GM18508 (cell line): Measurements from ENCODE around the gene ANGEL2.

Source experiments
- ATAC-seq: cut with Tn5 transposase; IDR thresholded peaks from one replicate; pipeline ENCODE4 v1.9.1; 2021; ENCODE audit warnings: moderate number of reproducible peaks; ENCODE audit not compliant: insufficient read depth, unreplicated experiment

ANGEL2 gene

DNA sequence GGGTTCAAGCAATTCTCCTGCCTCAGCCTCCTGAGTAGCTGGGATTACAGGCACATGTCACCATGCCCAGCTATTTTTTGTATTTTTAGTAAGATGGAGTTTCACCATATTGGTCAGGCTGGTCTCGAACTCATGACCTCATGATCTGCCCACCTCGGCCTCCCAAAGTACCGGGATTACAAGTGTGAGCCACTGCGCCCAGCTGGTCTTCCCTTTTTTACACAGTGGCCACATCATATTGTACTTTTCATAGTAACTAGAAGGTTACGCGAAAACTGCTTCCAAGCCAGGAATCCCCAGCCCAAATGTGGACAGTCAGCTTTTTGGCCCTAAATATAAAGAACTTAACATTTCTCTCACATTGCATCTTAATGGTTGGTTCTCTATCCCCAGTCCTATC, 61.2 kb downstream of the ANGEL2 start:
- no peak for ATAC-seq

DNA sequence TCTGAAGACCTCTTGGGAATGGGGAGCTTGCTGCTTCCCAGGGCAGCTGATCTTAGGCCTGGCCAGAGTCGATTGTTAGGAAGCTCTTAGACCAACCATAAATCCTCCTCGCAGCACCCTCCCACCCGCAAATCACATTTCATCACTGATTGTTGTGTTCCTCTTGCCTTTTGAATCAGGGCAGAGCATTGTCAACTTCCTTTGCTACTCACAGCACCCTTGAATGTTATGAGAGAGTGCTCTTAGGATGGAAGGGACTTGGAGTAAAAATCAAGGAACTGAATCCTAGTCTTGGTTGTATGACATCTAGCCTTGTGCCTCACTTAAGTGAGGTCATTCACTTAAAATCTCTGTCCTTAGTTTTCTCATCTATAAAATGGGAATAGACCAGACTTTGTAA, 62.3 kb downstream of the ANGEL2 start:
- ATAC-seq: no peak

GRCh38 chr1:212952641-212952976, 63.1 kb downstream of the ANGEL2 start:
- ATAC-seq: no peak

DNA sequence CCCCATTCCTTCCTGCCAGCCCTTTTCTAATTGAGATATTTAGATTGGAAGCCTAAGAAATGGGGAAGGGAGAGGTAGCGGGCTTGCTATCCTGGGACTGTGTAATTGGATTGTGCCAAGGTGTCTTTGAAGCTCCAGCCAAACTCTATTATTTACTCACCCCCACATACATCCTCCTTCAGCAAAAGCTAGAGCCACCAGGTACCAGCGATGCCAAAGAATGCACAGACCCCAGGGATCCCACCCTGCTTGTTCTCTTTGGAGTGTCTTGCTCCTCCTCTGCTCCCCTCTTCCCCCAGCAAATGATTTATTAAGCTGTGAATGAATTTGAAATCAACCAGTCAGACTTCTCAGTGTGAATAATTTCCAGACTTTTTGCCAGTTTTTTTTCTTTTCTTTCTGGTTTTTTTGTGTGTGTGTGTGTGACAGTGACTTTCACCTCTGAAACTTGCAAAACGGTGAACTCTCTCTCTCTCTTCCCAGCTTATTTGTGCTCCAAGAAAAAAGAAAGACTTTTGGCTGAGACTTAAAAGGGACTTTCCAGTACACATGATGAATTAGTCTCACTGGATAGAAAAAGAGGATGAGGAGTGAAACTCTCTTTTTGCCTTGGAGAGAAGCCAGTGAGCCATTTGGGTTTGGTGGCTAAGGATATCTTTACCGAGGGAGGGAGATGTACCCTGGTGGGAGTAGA, 63.6 kb downstream of the ANGEL2 start:
- no peak for ATAC-seq

DNA sequence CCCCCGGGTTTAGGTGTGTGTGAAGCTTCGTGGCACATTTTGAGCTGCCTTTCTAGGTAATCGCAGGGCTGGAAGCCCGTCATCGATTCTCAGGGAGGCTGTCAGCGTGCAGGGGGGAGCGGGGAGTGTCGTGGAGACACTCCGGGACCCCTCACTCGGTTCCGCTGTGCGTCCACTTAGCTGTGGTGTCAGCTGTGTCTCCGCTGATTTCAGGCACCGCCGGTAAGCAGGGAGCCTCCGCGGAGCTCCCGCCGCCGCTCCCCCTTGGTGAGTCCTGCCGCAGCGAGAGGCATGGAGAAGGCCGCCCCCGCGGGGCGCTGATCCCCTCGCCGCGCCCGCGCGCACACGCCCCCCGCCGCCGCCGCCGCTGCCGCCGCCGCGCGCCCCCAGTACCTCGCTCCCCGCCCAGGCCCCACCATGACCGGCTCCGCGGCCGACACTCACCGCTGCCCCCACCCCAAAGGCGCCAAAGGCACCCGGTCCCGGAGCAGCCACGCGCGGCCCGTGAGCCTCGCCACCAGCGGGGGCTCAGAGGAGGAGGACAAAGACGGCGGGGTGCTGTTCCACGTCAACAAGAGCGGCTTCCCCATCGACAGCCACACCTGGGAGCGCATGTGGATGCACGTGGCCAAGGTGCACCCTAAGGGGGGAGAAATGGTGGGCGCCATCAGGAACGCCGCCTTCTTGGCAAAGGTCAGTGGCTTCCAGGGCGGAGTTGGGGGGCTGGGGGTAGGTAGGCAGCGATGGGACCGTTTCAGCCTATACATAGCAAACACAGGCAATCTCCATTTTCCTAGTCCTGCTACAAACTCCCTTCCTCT, 64.3 kb downstream of the ANGEL2 start:
- no peak for ATAC-seq

DNA sequence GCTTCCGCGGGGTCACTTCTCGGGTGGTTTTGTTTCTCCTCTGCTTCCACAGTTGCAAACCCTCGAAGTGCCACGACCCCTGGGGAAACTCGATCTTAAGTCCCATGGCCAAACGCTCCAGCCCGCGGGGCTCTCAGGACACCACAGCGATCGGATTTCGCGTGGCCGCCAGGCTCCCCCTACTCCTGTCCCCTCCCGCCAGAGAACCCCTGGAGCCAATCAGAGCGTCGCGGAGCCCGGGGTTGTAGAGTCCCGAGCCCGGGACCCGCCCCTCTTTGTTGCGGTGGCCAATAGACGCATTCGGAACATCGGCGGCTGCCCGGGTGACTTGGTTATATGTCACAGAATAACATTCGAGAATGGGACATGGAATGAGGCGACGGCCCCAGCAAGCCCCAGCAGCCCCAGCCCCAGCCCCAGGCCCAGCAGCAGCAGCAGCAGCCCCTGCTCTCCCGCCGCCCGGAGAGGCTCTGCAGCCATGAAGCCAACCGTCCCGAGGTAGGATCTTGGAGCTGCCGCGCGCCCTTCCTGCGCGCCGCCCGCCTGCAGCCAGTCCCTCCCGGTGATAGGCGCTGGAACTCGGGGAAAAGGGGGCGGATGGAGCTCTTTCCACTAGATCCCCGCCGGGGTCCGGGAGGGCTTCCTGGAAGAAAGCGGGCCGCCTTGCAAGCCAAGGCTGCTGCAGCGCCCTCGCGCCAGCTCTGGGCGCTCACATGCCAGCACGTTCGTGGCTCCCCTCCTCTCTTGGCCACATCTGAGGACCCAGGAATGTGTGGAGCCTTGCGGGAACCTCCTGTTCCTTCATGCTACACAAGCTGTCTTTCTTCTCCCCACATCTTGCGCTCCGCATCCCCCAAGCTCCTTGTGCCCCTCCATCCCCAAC, 65.2 kb downstream of the ANGEL2 start, which contains the start of gene VASH2:
Gene VASH2, plus strand, starts transcription at position 299 of the 883 bp plus-strand sequence. CDS start 1,002 bp downstream, outside the sequence.
- peak; percentile 80 for ATAC-seq

GRCh38 chr1:212949771-212950170, 65.9 kb downstream of the ANGEL2 start:
- ATAC-seq: no peak

GRCh38 chr1:212946872-212947271, 68.8 kb downstream of the ANGEL2 start:
- no peak for ATAC-seq

- ATAC-seq: no peak
These were observed 70.1 kb downstream of the ANGEL2 start for GRCh38 chr1:212945463-212946160.

GRCh38 chr1:212945056-212945455, 70.6 kb downstream of the ANGEL2 start:
- no peak for ATAC-seq

- no peak for ATAC-seq
These were observed 71.3 kb downstream of the ANGEL2 start for GRCh38 chr1:212944229-212944901.

DNA sequence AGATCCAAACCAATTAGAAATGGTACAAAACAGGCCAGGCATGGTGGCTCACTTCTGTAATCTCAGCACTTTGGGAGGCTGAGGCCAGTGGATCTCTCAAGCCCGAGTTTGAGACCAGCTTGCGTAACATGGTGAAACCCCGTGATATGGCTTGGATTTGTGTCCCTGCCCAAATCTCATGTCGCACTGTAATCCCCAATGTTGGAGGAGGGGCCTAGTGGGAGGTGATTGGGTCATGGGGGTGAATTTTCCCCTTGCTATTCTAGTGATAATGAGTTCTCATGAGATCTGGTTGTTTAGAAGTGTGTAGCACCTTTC, 72.3 kb downstream of the ANGEL2 start:
- no peak for ATAC-seq

- no peak for ATAC-seq
These were observed 72.8 kb downstream of the ANGEL2 start for GRCh38 chr1:212942679-212943392.
